Body of pancreas (tissue), 4 donors: Measurements from ENCODE around the gene MAP4K5. TPM values are rescaled to one million over a fixed set of nuclear protein-coding genes. Genes with fewer than 3 reads are reported as not detected.
A peak's percentile ranks its signal among the peaks of the same experiment; 100 is the strongest.

Source experiments
- ATAC-seq: fragments of 150-250 bp; one replicate; pipeline ENCODE4 v1.9.1; 2016
- DNase-seq, 4 donors: peaks; one replicate each; pipeline ENCODE4 v3.0.0-alpha.2; 2019
- H3K27ac ChIP-seq, 4 donors: fragments of 200-600 bp; sonication (generic); 1 replicate in 3 of 4; 2 replicates in 1 of 4; pipeline versions ENCODE4 v1.5.1 to v1.6.1; 2016 to 2019; ENCODE audit warnings: mild to moderate bottlenecking in 1 of 4, mixed read lengths in 1 of 4, moderate library complexity in 1 of 4
- H3K27me3 ChIP-seq, 2 donors: fragments of 200-600 bp; sonication (generic); one replicate each; pipeline ENCODE4 v1.6.0; 2016; ENCODE audit warnings: mild to moderate bottlenecking in 1 of 2
- H3K36me3 ChIP-seq, 2 donors: fragments of 200-600 bp; sonication (generic); replicated peaks in 1 of 2; 2 replicates each; pipeline ENCODE4 v1.5.1; 2016; ENCODE audit warnings: low read depth in 2 of 2; ENCODE audit not compliant: insufficient read depth in 1 of 2
- H3K4me1 ChIP-seq: fragments of 200-600 bp; sonication (generic); one replicate; pipeline ENCODE4 v1.6.0; 2016
- H3K4me3 ChIP-seq, 2 donors: fragments of 200-600 bp; sonication (generic); 1 replicate in 1 of 2; 2 replicates in 1 of 2; pipeline ENCODE4 v1.5.1; 2016 to 2019
- H3K9me3 ChIP-seq, 3 donors: fragments of 200-600 bp; sonication (generic); 1 replicate in 2 of 3; 2 replicates in 1 of 3; pipeline ENCODE4 v1.5.1; 2016
- POLR2A ChIP-seq, 3 donors: fragments of 450-650 bp; IDR thresholded peaks; one replicate each; pipeline ENCODE4 v1.6.1; 2016; ENCODE audit warnings: antibody characterized with exemption in 3 of 3, mild to moderate bottlenecking in 2 of 3
- WGBS, 2 donors: methylation state at CpG; one replicate each; pipeline ENCODE4 v1.1.5; 2017; 5-methylcytosine and 5-hydroxymethylcytosine counted together
- intact Hi-C: fragments of 100-400 bp; cut with DNase I; formaldehyde crosslinking; loops from one replicate; pipeline ENCODE4 v1.15.1; 2023
- total RNA-seq, 2 donors: library from RNA; depleted of rRNA; stranded (reverse); fragments of >200 nt; gene quantifications; one replicate each; pipeline ENCODE4 v1.1.0, GENCODE V29; 2016
- TF ChIP-seq, protein P1 (sequence below), 7 experiments: fragments of 450-650 bp in 4 of 7; fragments of 200-600 bp in 3 of 7; sonication (generic) in 3 of 7; IDR thresholded peaks; one replicate each; pipeline ENCODE4 v1.5.1; 2016 to 2019; ENCODE audit warnings: antibody characterized with exemption in 7 of 7

MAP4K5 gene
- total RNA-seq, 2 donors from 2014 or later = 111 to 159 TPM

DNA sequence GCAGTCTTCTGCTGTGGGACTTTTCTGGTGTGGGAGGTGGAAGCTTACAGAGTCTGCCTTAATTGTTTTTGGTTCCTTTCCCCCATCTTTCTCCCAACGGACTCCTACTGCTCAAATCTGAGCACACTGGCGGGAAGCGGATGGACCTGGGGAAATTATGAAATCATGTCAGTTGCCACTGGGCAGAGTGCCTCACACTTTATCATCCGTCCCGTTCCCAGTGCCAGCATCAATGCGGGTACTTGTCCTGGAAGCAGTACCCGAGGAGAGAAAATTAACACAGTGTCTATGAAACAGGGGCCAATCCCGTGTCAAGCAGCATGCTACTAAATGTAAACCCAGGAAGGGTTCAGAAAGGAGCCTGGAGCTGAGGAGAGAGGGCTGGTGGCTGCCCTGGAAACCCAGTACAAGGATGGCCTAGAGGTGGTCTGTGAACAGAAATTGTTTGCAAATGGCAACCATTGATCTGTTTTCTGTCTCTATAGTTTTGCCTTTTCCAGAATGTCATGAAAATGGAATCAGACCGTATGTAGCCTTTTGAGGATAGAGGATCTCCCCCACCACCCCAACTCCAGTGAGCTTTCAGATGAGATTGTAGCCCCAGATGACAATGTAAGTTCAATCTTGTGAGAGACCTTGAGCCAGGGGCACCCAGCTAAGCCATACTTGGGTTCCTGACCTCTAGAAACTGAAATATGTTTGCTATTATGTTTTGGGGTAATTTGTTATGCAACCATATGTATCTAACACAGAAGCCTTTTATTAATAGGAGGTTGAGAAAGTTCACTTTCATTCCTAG, 134.8 kb downstream of the MAP4K5 start:
- peak; percentile 26 for ATAC-seq

GRCh38 chr14:50396631-50397389, 135.6 kb downstream of the MAP4K5 start, which contains the start of gene CDKL1:
Gene CDKL1 (minus strand): TSS chr14:50396881. CDS start chr14:50395868, 1,013 bp downstream.
- Histone ChIP-seq H3K4me1 (peaks cover 16% of the 10 kb centered on the region), H3K27ac (peak within 1 kb of the TSS; percentile 41 to 86 (median 82)), H3K9me3 (no peaks in the 10 kb centered on the region), H3K4me3 (peak within 1 kb of the TSS; percentile 44 to 55), H3K27me3 (no peaks in the 10 kb centered on the region), H3K36me3 (no peaks in the 10 kb centered on the region)
- ATAC-seq (peak; percentile 90), DNase-seq (peak; percentile 71 to 81 (median 74))
- TF ChIP-seq, protein P1, sequence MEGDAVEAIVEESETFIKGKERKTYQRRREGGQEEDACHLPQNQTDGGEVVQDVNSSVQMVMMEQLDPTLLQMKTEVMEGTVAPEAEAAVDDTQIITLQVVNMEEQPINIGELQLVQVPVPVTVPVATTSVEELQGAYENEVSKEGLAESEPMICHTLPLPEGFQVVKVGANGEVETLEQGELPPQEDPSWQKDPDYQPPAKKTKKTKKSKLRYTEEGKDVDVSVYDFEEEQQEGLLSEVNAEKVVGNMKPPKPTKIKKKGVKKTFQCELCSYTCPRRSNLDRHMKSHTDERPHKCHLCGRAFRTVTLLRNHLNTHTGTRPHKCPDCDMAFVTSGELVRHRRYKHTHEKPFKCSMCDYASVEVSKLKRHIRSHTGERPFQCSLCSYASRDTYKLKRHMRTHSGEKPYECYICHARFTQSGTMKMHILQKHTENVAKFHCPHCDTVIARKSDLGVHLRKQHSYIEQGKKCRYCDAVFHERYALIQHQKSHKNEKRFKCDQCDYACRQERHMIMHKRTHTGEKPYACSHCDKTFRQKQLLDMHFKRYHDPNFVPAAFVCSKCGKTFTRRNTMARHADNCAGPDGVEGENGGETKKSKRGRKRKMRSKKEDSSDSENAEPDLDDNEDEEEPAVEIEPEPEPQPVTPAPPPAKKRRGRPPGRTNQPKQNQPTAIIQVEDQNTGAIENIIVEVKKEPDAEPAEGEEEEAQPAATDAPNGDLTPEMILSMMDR (IDR thresholded peaks at IDR 0.05) = no peak
- peak; percentile 32 to 61 (median 44) for TF ChIP-seq POLR2A (IDR thresholded peaks at IDR 0.05)
- WGBS, 2 donors = 0 to 1% methylated on average over 12 to 74 of the region's 77 CpGs
- intact Hi-C loops = no loop called here

More for the DNA sequence above, 134.8 kb downstream of the MAP4K5 start:
- intact Hi-C loops = no loop called here
- Histone ChIP-seq H3K36me3 (no peaks in the 10 kb centered on the region), H3K9me3 (no peaks in the 10 kb centered on the region), H3K27ac (peak overlapping the region; percentile 41 to 86 (median 82)), H3K4me3 (no peak overlapping the region), H3K4me1 (peaks cover 16% of the 10 kb centered on the region), H3K27me3 (no peaks in the 10 kb centered on the region)
- 16 to 25% methylated on average over 8 to 9 of the region's 9 CpGs for WGBS, 2 donors
- no peak for TF ChIP-seq POLR2A (IDR thresholded peaks at IDR 0.05)
- TF ChIP-seq, protein P1 (IDR thresholded peaks at IDR 0.05) = no peak
- peak; percentile 48 to 63 (median 54) for DNase-seq

DNA sequence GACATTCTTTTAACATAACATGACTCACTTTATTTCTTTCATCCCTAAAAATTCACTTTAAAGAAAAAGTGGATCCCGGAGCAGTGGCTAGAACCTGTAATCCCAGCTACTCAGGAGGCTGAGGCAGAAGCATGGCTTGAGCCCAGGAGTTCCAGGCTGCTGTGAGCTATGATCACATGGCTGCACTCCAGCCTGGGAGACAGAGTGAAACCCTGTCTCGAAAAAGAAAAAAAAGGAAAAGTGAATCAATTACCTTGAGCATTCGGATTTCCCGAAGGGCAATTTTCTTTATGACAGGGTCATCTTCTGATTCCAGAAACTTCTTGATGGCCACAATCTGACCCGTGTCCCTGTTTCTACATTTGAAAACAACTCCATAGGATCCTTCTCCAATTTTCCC, 136.9 kb downstream of the MAP4K5 start:
- TF ChIP-seq, protein P1 (IDR thresholded peaks at IDR 0.05) = no peak
- TF ChIP-seq POLR2A (IDR thresholded peaks at IDR 0.05) = no peak
- H3K27me3 ChIP-seq = no peaks in the 10 kb centered on the region
- no peak for ATAC-seq
- peak overlapping the region in 1 of 4 donors; percentile 83 for H3K27ac ChIP-seq
- H3K4me3 ChIP-seq = no peak overlapping the region
- no peaks in the 10 kb centered on the region for H3K9me3 ChIP-seq
- peak; percentile 29 to 67 (median 50) for DNase-seq
- H3K36me3 ChIP-seq = no peaks in the 10 kb centered on the region
- intact Hi-C loops = no loop called here
- WGBS, 2 donors = 30 to 41% methylated on average over 5 of the region's 5 CpGs
- peaks cover 16% of the 10 kb centered on the region for H3K4me1 ChIP-seq

- TF ChIP-seq, protein P1 (IDR thresholded peaks at IDR 0.05) = no peak
- no peak for TF ChIP-seq POLR2A (IDR thresholded peaks at IDR 0.05)
- no peak for ATAC-seq
- DNase-seq = no peak
- no peaks in the 10 kb centered on the region for H3K9me3 ChIP-seq
- H3K4me3 ChIP-seq = no peak overlapping the region
- intact Hi-C loops = no loop called here
- H3K4me1 ChIP-seq = peaks cover 23% of the 10 kb centered on the region
- no peaks in the 10 kb centered on the region for H3K36me3 ChIP-seq
- H3K27ac ChIP-seq = no peak overlapping the region
- 92 to 95% methylated on average over 5 of the region's 5 CpGs for WGBS, 2 donors
- H3K27me3 ChIP-seq = no peaks in the 10 kb centered on the region
Measured at GRCh38 chr14:50394713-50395112, 137.7 kb downstream of the MAP4K5 start.
